ENCODE data around the gene PPA1.
A peak's percentile ranks its signal among the peaks of the same experiment; 100 is the strongest.
"Not testable (repeated sequence)": the region's sequence is repeated elsewhere in the genome, so short reads cannot be mapped to it uniquely, and the experiment has no call there.

The PPA1 gene

DNA sequence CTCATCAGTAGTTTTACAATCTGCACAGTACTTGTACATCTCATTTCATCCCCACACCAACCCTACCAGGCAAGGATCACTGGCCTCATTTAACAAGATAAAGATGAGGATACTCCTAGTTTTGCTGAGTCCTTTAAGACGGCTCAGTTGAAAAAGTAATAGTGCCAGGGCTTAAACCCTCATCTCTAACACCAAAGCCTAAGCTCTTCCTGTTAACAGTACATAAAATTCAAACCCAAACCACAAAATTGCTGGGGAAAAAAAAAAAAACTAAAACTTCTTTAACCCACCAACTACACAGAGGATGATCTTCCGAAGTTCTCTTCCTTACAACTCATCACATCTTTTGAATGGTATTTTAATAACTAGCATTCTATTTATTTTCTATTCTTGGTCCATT, 64.2 kb downstream of the PPA1 start:
- no peak for DNase-seq (ENCODE audit: low read depth)

DNA sequence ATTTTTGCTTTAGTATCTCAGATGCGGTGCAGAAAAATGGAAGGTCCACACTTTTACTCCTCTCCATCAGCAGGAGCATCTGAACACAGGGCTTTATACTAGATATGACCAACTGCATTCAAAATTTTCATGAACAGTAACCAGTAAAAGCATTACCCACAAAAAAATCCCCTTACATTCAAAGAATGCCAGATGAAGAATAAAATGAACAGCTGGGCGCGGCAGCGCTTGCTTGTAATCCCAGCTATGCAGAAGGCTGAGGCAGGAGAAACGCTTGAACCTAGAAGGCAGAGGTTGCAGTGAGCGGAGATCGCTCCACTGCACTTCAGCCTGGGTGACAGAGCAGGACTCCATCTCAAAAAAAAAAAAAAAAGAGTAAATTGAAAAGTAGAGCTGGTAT, 66.0 kb downstream of the PPA1 start:
- DNase-seq (ENCODE audit: low read depth): no peak

DNA sequence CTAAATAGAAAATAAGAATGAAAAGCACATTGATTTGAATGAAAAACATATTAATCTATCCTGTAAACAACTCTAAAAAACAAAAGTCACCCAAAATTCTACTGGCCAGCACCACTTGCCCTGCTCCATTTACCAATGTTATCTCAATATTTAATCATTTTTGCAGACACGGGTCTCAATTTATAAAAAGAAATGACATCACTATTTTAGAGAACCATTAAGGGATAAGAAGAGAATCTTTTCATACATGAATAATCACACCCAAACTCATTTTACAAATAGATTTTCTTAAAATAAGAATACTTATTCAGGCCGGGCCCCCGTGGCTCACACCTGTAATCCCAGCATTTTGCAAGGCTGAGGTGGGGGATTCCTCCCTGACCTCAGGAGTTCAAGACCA, 66.8 kb downstream of the PPA1 start:
- no peak for DNase-seq (ENCODE audit: low read depth)

DNA sequence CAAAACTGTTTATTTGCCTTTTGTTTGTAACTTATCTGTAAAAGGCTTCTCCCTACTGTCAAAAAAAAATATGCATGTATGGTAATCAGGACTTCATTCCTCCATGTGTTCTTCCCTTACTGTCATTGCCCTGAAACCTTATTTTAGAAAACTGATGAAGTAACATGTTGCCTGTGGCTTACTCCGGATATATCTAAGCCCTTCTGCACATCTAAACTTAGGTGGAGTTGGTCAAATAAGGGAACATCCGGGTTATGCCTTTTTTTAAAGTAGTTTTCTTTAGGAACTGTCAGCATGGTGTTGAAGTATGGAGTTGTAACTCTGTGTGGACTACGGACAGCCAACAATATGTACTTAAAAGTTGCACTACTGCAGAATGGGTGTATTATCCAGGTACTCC, 69.1 kb downstream of the PPA1 start:
- no peak for DNase-seq (ENCODE audit: low read depth)

DNA sequence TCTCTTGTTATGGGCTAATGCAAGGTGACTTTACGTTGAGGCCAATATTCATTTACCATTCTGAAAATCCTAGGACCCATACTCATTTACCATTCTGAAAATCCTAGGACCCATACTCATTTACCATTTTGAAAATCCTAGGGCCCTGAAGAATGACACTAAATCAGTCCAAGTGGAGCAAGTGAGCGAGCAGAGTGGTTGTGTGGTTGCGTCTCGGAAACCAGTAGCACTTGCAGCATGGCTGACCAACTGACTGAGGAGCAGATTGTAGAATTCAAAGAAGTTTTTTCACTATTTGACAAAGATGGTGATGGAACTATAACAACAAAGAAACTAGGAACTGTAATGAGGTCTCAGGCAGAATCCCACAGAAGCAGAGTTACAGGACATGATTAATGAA, 69.8 kb downstream of the PPA1 start:
- DNase-seq (ENCODE audit: low read depth): no peak

DNA sequence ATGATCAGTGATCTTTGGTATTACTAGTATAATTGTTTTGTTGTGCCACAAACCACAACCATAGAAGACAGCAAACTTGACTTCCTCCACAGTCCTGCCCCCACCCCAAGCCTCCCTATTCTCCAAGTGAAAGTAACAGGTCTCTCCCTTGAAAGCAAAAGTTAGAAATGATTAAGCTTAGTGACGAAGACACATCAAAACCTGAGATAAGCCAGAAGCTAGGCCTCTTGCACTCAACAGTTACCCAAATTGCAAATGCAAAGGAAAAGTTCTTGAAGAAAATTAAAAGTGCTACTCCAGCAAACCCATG, 70.4 kb downstream of the PPA1 start:
- DNase-seq (ENCODE audit: low read depth): peak; percentile 48

DNA sequence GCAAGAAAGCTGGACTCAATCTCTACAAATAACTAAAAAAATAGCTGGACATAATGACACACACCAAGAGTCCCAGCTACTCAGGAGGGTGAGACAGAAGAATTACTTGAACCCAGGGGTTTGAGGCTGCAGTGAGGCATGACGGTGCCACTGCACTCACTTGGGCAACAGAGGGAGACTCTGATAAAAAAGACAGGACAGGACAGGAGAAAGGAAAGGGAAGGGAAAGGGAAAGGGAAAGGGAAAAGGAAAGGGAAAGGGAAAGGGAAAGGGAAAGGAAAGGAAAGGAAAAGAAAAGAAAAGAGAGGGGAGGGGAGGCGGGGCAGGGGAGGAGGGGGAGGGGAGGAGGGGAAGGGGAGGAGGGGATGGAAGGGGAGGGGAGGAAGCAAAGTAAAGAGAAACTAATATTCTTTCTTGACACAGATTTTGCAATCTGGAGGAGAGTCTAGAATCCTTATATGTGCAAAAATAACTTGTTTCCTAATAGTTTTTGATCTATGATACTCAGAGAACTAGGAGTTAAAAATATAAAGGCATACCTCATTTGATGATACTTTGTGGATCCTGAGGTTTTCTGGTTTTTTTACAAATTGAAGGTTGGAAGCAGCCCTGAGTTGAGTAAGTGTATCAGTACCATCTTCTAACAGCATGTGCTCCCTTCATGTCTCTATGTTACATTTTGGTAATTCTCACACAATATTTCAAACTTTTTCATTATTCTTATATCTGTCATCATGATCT, 70.9 kb downstream of the PPA1 start:
- no peak for DNase-seq (ENCODE audit: low read depth)

DNA sequence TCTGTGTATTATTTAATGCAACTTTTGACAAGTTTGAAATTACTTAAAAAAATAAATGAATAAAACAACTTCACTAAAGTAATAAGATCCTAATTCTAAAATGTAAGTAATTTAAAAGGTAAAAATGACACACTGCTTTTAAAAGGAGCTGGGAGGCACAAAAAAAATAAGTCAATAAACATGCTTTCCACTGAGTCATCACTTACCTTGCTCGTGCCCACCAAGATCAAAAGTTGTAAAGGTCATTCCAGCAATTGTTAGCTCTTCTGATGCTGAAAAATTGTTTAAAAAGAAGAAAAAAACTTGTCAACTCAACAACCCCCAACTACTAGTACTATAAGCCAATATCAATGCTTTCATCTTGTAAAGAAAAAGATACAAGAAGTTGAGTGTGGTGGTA, 72.4 kb downstream of the PPA1 start:
- DNase-seq (ENCODE audit: low read depth): no peak

DNA sequence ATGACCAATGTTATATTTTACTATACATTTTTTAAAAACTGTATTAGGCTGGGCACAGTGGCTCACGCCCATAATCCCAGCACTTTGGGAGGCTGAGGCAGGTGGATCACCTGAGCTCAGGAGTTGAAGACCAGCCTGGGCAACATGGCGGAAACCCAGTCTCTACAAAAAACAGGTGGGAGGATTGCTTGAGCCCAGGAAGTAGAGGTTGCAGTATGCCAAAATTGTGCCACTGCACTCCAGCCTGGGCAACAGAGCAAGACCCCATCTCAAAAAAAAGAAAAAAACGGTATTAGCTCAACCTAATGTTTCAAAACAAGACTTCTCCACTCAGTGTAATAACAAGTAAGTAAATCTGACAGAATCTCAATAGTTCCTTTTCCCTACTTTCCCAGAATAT, 73.9 kb downstream of the PPA1 start:
- not testable (repeated sequence) for DNase-seq (ENCODE audit: low read depth)

DNA sequence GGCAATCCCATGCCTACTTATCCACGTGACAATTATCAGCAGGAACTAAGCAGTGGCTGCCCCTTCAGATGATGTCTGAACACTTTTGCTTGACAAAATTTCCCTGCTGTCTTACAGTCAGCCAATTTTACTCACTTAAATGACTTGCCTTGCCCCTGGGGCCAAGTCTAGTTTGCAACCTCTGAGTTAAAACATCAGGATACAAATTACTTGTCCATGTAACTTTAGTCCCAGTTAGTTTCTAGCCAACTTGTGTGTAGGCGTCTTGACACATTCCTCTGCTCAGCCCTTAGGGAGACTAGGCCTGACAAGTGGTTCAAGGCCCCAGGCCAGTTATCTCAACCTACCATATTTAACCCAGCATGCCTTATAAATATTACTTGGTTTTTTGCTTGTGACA, 75.1 kb downstream of the PPA1 start:
- DNase-seq (ENCODE audit: low read depth): no peak

DNA sequence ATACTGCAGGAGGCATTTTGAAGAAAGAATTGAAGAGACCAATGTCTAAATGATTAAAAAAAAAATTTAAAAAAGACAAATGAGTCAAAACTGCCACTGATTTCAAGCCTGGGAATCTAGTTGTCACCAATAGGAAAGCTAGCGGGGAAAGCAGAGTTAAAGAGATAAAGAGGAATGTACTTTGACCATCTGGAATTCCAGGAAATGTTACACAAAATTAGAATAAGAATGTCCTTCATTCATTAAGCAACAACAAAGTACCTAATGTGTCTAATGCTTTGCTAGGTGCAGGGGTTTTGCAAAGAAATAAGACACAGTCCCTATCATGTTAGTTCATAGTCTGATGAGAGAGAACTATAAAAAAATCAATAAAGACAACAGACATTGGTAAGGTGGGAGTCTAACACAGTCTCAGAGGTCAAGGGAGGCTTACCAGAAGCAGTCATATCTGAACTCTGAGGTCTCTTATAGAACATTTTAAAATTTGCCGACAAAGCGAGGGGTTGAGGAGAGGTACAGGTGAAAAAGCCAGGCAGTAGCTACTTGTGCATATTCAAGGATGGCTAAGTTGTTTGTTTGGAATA, 77.9 kb downstream of the PPA1 start:
- no peak for DNase-seq (ENCODE audit: low read depth)
